ENCODE data around the gene WASF1.

WASF1 gene

GRCh38 chr6:110195639-110196038 is 16.2 kb upstream of the WASF1 start:
- peaks cover 0 to 3% of the 10 kb centered on the region in 2 donors for H3K4me1 ChIP-seq (ENCODE audit: control insufficient read depth in 1 of 2, insufficient read depth in 2 of 2, low read length in 2 of 2)
- no peaks in the 10 kb centered on the region for H3K9me3 ChIP-seq (ENCODE audit: control insufficient read depth in 1 of 2, low read length in 2 of 2)
- peaks cover 6 to 14% of the 10 kb centered on the region in 2 donors for H3K36me3 ChIP-seq (ENCODE audit: control insufficient read depth in 1 of 2, insufficient read depth in 2 of 2, low read length in 2 of 2)
- no peak overlapping the region for H3K4me3 ChIP-seq (ENCODE audit: low read depth in 1 of 2, low read length in 2 of 2)
- no peaks in the 10 kb centered on the region for H3K27me3 ChIP-seq (ENCODE audit: low read depth, low read length)
- H3K27ac ChIP-seq (ENCODE audit: low read length) = no peak overlapping the region

- Histone ChIP-seq H3K27ac (ENCODE audit: low read length) (no peak overlapping the region), H3K36me3 (ENCODE audit: control insufficient read depth in 1 of 2, insufficient read depth in 2 of 2, low read length in 2 of 2) (peaks cover 6 to 10% of the 10 kb centered on the region in 2 donors), H3K9me3 (ENCODE audit: control insufficient read depth in 1 of 2, low read length in 2 of 2) (no peaks in the 10 kb centered on the region), H3K4me3 (ENCODE audit: low read depth in 1 of 2, low read length in 2 of 2) (no peak overlapping the region), H3K4me1 (ENCODE audit: control insufficient read depth in 1 of 2, insufficient read depth in 2 of 2, low read length in 2 of 2) (no peaks in the 10 kb centered on the region), H3K27me3 (ENCODE audit: low read depth, low read length) (no peaks in the 10 kb centered on the region)
Measured at GRCh38 chr6:110191477-110191876, 12.0 kb upstream of the WASF1 start.

DNA sequence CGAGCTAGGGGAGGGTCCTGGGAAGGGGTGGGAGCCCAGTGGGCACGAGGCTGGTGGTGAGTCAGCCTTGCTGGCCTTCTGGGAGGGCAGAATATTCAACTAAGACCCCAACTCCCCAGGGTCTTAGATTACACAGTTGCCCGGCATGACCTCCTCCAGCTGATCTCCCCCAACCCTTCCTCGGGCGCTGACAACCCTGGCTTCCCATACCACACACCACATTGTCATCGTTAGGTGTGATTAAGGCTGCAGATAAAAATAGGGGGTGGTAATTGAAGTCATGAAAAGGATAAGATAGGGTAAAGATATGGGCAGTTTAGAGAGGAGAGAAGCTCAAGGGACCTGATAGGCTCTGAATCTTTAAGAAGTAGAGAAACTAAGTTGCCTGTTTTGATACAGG is 11.3 kb upstream of the WASF1 start:
- no peaks in the 10 kb centered on the region for H3K27me3 ChIP-seq (ENCODE audit: low read depth, low read length)
- H3K27ac ChIP-seq (ENCODE audit: low read length) = no peak overlapping the region
- H3K4me3 ChIP-seq (ENCODE audit: low read depth in 1 of 2, low read length in 2 of 2) = no peak overlapping the region
- H3K4me1 ChIP-seq (ENCODE audit: control insufficient read depth in 1 of 2, insufficient read depth in 2 of 2, low read length in 2 of 2) = no peaks in the 10 kb centered on the region
- no peaks in the 10 kb centered on the region for H3K9me3 ChIP-seq (ENCODE audit: control insufficient read depth in 1 of 2, low read length in 2 of 2)
- H3K36me3 ChIP-seq (ENCODE audit: control insufficient read depth in 1 of 2, insufficient read depth in 2 of 2, low read length in 2 of 2) = peaks cover 6 to 10% of the 10 kb centered on the region in 2 donors

GRCh38 chr6:110188791-110189190 is 9.3 kb upstream of the WASF1 start:
- no peaks in the 10 kb centered on the region for H3K4me1 ChIP-seq (ENCODE audit: control insufficient read depth in 1 of 2, insufficient read depth in 2 of 2, low read length in 2 of 2)
- H3K4me3 ChIP-seq (ENCODE audit: low read depth in 1 of 2, low read length in 2 of 2) = no peak overlapping the region
- peaks cover 3 to 4% of the 10 kb centered on the region in 2 donors for H3K36me3 ChIP-seq (ENCODE audit: control insufficient read depth in 1 of 2, insufficient read depth in 2 of 2, low read length in 2 of 2)
- H3K27ac ChIP-seq (ENCODE audit: low read length) = no peak overlapping the region
- H3K9me3 ChIP-seq (ENCODE audit: control insufficient read depth in 1 of 2, low read length in 2 of 2) = no peaks in the 10 kb centered on the region
- no peaks in the 10 kb centered on the region for H3K27me3 ChIP-seq (ENCODE audit: low read depth, low read length)

GRCh38 chr6:110185879-110186278 is 6.4 kb upstream of the WASF1 start:
- no peak overlapping the region for H3K27ac ChIP-seq (ENCODE audit: low read length)
- peaks cover 23 to 27% of the 10 kb centered on the region in 2 donors for H3K4me1 ChIP-seq (ENCODE audit: control insufficient read depth in 1 of 2, insufficient read depth in 2 of 2, low read length in 2 of 2)
- no peaks in the 10 kb centered on the region for H3K36me3 ChIP-seq (ENCODE audit: control insufficient read depth in 1 of 2, insufficient read depth in 2 of 2, low read length in 2 of 2)
- no peaks in the 10 kb centered on the region for H3K9me3 ChIP-seq (ENCODE audit: control insufficient read depth in 1 of 2, low read length in 2 of 2)
- no peak overlapping the region for H3K4me3 ChIP-seq (ENCODE audit: low read depth in 1 of 2, low read length in 2 of 2)
- H3K27me3 ChIP-seq (ENCODE audit: low read depth, low read length) = no peaks in the 10 kb centered on the region

DNA sequence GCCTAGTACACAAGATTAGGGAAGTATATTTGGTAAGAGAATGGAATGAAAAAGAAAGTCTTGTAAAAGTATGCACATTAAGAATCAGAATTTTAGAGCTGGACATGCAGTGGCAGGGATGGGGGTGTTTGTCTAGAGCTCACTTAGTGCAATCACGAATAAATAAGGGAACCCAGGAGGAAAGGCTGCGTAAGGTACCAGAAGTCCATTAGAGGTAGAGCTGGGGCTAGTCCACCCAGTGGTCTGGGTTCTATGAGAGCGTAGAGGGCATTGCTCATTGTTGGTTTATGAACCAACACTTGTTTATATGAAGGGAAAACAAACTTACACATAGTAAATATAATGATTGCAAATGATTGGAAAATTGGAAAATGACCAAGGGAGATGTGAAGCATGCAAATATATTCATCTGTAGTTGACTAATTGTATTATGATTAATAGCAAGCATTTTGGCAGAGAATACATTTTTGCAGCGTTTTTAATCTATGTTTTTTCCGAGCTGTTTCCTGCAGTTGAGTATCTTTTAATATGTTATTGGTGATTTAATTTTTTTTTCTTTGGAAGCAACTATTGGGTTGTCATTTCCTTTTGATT is 3.9 kb upstream of the WASF1 start:
- H3K9me3 ChIP-seq (ENCODE audit: control insufficient read depth in 1 of 2, low read length in 2 of 2) = no peaks in the 10 kb centered on the region
- H3K36me3 ChIP-seq (ENCODE audit: control insufficient read depth in 1 of 2, insufficient read depth in 2 of 2, low read length in 2 of 2) = peaks cover 0 to 3% of the 10 kb centered on the region in 2 donors
- H3K27ac ChIP-seq (ENCODE audit: low read length) = no peak overlapping the region
- H3K4me3 ChIP-seq (ENCODE audit: low read depth in 1 of 2, low read length in 2 of 2) = no peak overlapping the region
- no peaks in the 10 kb centered on the region for H3K27me3 ChIP-seq (ENCODE audit: low read depth, low read length)
- H3K4me1 ChIP-seq (ENCODE audit: control insufficient read depth in 1 of 2, insufficient read depth in 2 of 2, low read length in 2 of 2) = peaks cover 23 to 27% of the 10 kb centered on the region in 2 donors

- peak overlapping the region; percentile 73 to 99 for H3K4me3 ChIP-seq (ENCODE audit: low read depth in 1 of 2, low read length in 2 of 2)
- H3K9me3 ChIP-seq (ENCODE audit: control insufficient read depth in 1 of 2, low read length in 2 of 2) = no peaks in the 10 kb centered on the region
- H3K36me3 ChIP-seq (ENCODE audit: control insufficient read depth in 1 of 2, insufficient read depth in 2 of 2, low read length in 2 of 2) = peaks cover 0 to 3% of the 10 kb centered on the region in 2 donors
- peaks cover 23 to 27% of the 10 kb centered on the region in 2 donors for H3K4me1 ChIP-seq (ENCODE audit: control insufficient read depth in 1 of 2, insufficient read depth in 2 of 2, low read length in 2 of 2)
- H3K27ac ChIP-seq (ENCODE audit: low read length) = peak overlapping the region; percentile 94
- H3K27me3 ChIP-seq (ENCODE audit: low read depth, low read length) = no peaks in the 10 kb centered on the region
Measured at GRCh38 chr6:110181131-110182030, 1.9 kb upstream of the WASF1 start.

GRCh38 chr6:110180228-110181008 is 948 bp upstream of the WASF1 start, which contains the start of gene CDC40:
Gene CDC40 (plus strand): TSS chr6:110180427. CDS start chr6:110180445, 18 bp downstream.
- H3K27me3 ChIP-seq (ENCODE audit: low read depth, low read length) = no peaks in the 10 kb centered on the region
- H3K4me1 ChIP-seq (ENCODE audit: control insufficient read depth in 1 of 2, insufficient read depth in 2 of 2, low read length in 2 of 2) = peaks cover 23 to 27% of the 10 kb centered on the region in 2 donors
- no peaks in the 10 kb centered on the region for H3K9me3 ChIP-seq (ENCODE audit: control insufficient read depth in 1 of 2, low read length in 2 of 2)
- H3K4me3 ChIP-seq (ENCODE audit: low read depth in 1 of 2, low read length in 2 of 2) = peak within 1 kb of the TSS; percentile 73 to 99
- H3K36me3 ChIP-seq (ENCODE audit: control insufficient read depth in 1 of 2, insufficient read depth in 2 of 2, low read length in 2 of 2) = peaks cover 0 to 3% of the 10 kb centered on the region in 2 donors
- peak within 1 kb of the TSS; percentile 94 for H3K27ac ChIP-seq (ENCODE audit: low read length)

DNA sequence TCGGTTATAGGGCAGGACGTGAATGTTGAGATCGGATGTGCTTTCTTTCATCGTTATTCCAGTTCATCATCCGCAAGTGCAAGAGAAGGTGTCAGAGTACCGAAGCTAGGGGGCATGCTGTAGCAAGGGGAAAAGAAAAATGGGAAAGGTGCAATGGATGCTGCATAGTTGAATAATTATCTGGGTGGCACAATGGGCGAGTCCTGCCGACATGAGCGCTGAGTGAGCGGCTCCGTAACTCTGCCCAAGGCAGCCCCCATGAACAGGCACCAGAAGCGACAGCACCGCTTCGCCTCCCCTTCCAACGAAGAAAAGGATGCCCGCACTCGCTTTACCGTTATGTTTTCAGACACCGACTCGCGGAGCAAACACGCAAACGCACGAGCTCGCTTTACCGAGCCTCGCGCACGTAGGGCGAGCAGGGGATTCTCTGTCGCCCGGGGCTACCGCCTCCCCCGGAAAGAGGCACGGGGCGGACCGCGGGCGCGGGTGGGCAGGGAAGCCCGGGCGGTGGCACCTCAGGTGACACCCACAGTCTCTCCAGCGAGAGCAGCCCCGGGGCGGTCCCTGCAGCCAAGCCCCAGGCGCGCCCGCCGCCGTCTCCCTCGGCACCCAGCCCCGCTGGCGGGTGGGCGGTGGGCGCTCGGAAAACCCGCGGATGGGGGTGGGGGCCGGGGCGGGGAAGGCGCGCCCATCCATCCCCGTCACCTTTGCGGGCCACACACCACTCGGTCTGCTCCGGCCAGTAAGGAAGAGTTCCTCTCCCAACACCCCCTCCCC is 654 bp downstream of the WASF1 start:
- Histone ChIP-seq H3K4me1 (ENCODE audit: control insufficient read depth in 1 of 2, insufficient read depth in 2 of 2, low read length in 2 of 2) (peaks cover 23 to 27% of the 10 kb centered on the region in 2 donors), H3K27ac (ENCODE audit: low read length) (no peak overlapping the region), H3K9me3 (ENCODE audit: control insufficient read depth in 1 of 2, low read length in 2 of 2) (no peaks in the 10 kb centered on the region), H3K4me3 (ENCODE audit: low read depth in 1 of 2, low read length in 2 of 2) (peak overlapping the region; percentile 73 to 99), H3K36me3 (ENCODE audit: control insufficient read depth in 1 of 2, insufficient read depth in 2 of 2, low read length in 2 of 2) (peaks cover 0 to 3% of the 10 kb centered on the region in 2 donors), H3K27me3 (ENCODE audit: low read depth, low read length) (no peaks in the 10 kb centered on the region)

- no peaks in the 10 kb centered on the region for H3K36me3 ChIP-seq (ENCODE audit: control insufficient read depth in 1 of 2, insufficient read depth in 2 of 2, low read length in 2 of 2)
- no peak overlapping the region for H3K4me3 ChIP-seq (ENCODE audit: low read depth in 1 of 2, low read length in 2 of 2)
- H3K4me1 ChIP-seq (ENCODE audit: control insufficient read depth in 1 of 2, insufficient read depth in 2 of 2, low read length in 2 of 2) = no peaks in the 10 kb centered on the region
- H3K27ac ChIP-seq (ENCODE audit: low read length) = no peak overlapping the region
- H3K9me3 ChIP-seq (ENCODE audit: control insufficient read depth in 1 of 2, low read length in 2 of 2) = no peaks in the 10 kb centered on the region
- no peaks in the 10 kb centered on the region for H3K27me3 ChIP-seq (ENCODE audit: low read depth, low read length)
Measured at GRCh38 chr6:110173506-110174132, 5.9 kb downstream of the WASF1 start.

All from muscle layer of duodenum (tissue), 2 donors.